K562 (cell line): Measurements from ENCODE around the gene LRRK2. TPM values are rescaled to one million over a fixed set of nuclear protein-coding genes. Genes with fewer than 3 reads are reported as not detected.

Experiments used
- ATAC-seq: fragments of 200-7000 bp; cut with Tn5 transposase; 3 replicates; pipeline ENCODE4 v1.9.1; 2020; ENCODE audit warnings: moderate library complexity
- BruUV-seq: library from RNA; stranded (reverse); fragments of 400-500 nt; replicated peaks from 2 replicates; lab custom pipeline; 2021; lab: Mats Ljungman, UMichigan
- CTCF ChIA-PET: fragments of 300-600 bp; formaldehyde crosslinking; extraction: SDS; loops from one replicate; lab custom pipeline; 2021; ENCODE audit warnings: low intra/inter-chr PET ratio; lab: Yijun Ruan, JAX
- POLR2A ChIA-PET: fragments of 300-600, 350-650 bp; sonication (Branson Sonifier 250); formaldehyde crosslinking; extraction: SDS; loops from one replicate; lab custom pipeline; 2021; ENCODE audit warnings: antibody characterized with exemption, inconsistent platforms; lab: Yijun Ruan, JAX
- DNase-seq, 4 experiments: peaks; one replicate each; pipeline versions ENCODE4 v3.0.0 to v3.0.0-alpha.2; 2011 to 2018; ENCODE audit warnings: low spot score in 3 of 4, mixed read lengths in 3 of 4; ENCODE audit errors: extremely low read depth in 1 of 4
- FAIRE-seq: peaks from 2 replicates; lab custom pipeline; 2011; peaks lifted over from hg19 to GRCh38; lab: Jason Lieb, UNC
- H2AFZ ChIP-seq: 2 replicates; pipeline ENCODE4 v1.6.0; 2011; ENCODE audit warnings: low read depth, low read length, control low read depth, inconsistent platforms
- H3K27ac ChIP-seq: fragments of 200-600 bp; 3 replicates; pipeline ENCODE4 v1.8.0; 2011; ENCODE audit warnings: low read depth, mild to moderate bottlenecking, control low read depth, inconsistent platforms, low read length, moderate library complexity, mixed read lengths; ENCODE audit errors: extremely low read depth
- H3K27me3 ChIP-seq, 2 experiments: fragments of 300-600 bp in 1 of 2; 2 replicates in 1 of 2; 3 replicates in 1 of 2; pipeline versions ENCODE4 v1.6.0 to v1.8.0; 2011; ENCODE audit warnings: inconsistent platforms in 2 of 2, low read length in 2 of 2, mild to moderate bottlenecking in 1 of 2, mixed read lengths in 1 of 2, moderate library complexity in 1 of 2; ENCODE audit not compliant: control insufficient read depth in 2 of 2, insufficient read depth in 2 of 2
- H3K36me3 ChIP-seq: fragments of 300-600 bp; 3 replicates; pipeline ENCODE4 v1.8.0; 2011; ENCODE audit warnings: mild to moderate bottlenecking, low read length, inconsistent platforms; ENCODE audit not compliant: control insufficient read depth, insufficient read depth
- H3K4me1 ChIP-seq, 2 experiments: fragments of 200-600 bp in 1 of 2; replicated peaks in 1 of 2; 2 replicates in 1 of 2; 3 replicates in 1 of 2; pipeline versions ENCODE4 v1.5.1 to v1.8.0; 2011; ENCODE audit warnings: inconsistent platforms in 2 of 2, low read length in 2 of 2, mild to moderate bottlenecking in 1 of 2, mixed read lengths in 1 of 2, moderate library complexity in 1 of 2; ENCODE audit not compliant: control insufficient read depth in 2 of 2, insufficient read depth in 2 of 2
- H3K4me2 ChIP-seq: 2 replicates; pipeline ENCODE4 v1.6.1; 2011; ENCODE audit warnings: low read length, control low read depth, inconsistent platforms, mixed read lengths; ENCODE audit not compliant: insufficient read depth
- H3K4me3 ChIP-seq: fragments of 200-600 bp; sonication (generic), shearing (Covaris generic); 2 replicates; pipeline ENCODE4 v1.5.1; 2016; ENCODE audit warnings: control low read depth, inconsistent platforms
- H3K79me2 ChIP-seq: fragments of 200-600 bp; 3 replicates; pipeline ENCODE4 v1.8.0; 2011; ENCODE audit warnings: low read length, inconsistent platforms; ENCODE audit not compliant: control insufficient read depth, insufficient read depth
- H3K9ac ChIP-seq, 2 experiments: 2 replicates each; pipeline versions ENCODE4 v1.6.0 to v1.6.1; 2011; ENCODE audit warnings: low read depth in 2 of 2, low read length in 2 of 2, control low read depth in 1 of 2, inconsistent platforms in 1 of 2, mild to moderate bottlenecking in 1 of 2, mixed read lengths in 1 of 2; ENCODE audit not compliant: insufficient read depth in 1 of 2
- H3K9me1 ChIP-seq: one replicate; pipeline ENCODE4 v1.6.0; 2011; ENCODE audit warnings: inconsistent platforms, mild to moderate bottlenecking, low read length, moderate library complexity; ENCODE audit not compliant: control insufficient read depth, insufficient read depth
- H3K9me3 ChIP-seq: replicated peaks from 2 replicates; pipeline ENCODE4 v1.5.1; 2011; ENCODE audit warnings: low read depth, low read length, inconsistent platforms; ENCODE audit not compliant: control insufficient read depth, insufficient read depth
- H4K20me1 ChIP-seq: replicated peaks from 2 replicates; pipeline ENCODE4 v1.6.1; 2011; ENCODE audit warnings: low read length, inconsistent platforms, mixed read lengths; ENCODE audit not compliant: control insufficient read depth, insufficient read depth
- CGGBP1 ChIP-seq: fragments of 250-450 bp; sonication (Bioruptor Pico); IDR thresholded peaks from 2 replicates; pipeline ENCODE4 v1.9.0; 2021; ENCODE audit warnings: mild to moderate bottlenecking
- EWSR1 ChIP-seq: fragments of 450-650 bp; IDR thresholded peaks from 2 replicates; pipeline ENCODE4 v1.6.1; 2018; ENCODE audit warnings: borderline replicate concordance, mild to moderate bottlenecking, low read depth, moderate library complexity; ENCODE audit not compliant: partially characterized antibody
- EZH2 ChIP-seq: IDR thresholded peaks from 2 replicates; pipeline ENCODE4 v1.6.1; 2012; ENCODE audit warnings: low read depth, mild to moderate bottlenecking, inconsistent platforms, low read length, borderline replicate concordance
- GABPA ChIP-seq: fragments of 200-800 bp; sonication (Bioruptor generic); conservative IDR thresholded peaks from 2 replicates; pipeline ENCODE4 v1.6.1; 2016; ENCODE audit warnings: low read depth, missing genetic modification characterization, missing compliant biosample characterization
- HOMEZ ChIP-seq: fragments of 250-450 bp; sonication (Bioruptor Pico); IDR thresholded peaks from 2 replicates; pipeline ENCODE4 v1.4.0; 2020; ENCODE audit warnings: mild to moderate bottlenecking, moderate library complexity
- LCOR ChIP-seq: sonication (generic); formaldehyde crosslinking; IDR thresholded peaks from 2 replicates; pipeline ENCODE4 v1.8.0; 2022; ENCODE audit warnings: mild to moderate bottlenecking, missing genetic modification reagents
- NCOA6 ChIP-seq: fragments of 450-650 bp; IDR thresholded peaks from 2 replicates; pipeline ENCODE4 v1.6.1; 2017; ENCODE audit warnings: mild to moderate bottlenecking
- PRPF4 ChIP-seq: fragments of 200-400 bp; formaldehyde crosslinking; IDR thresholded peaks from one replicate; pipeline ENCODE4 v1.6.1; 2017; ENCODE audit warnings: low read length, low read depth, mild to moderate bottlenecking; ENCODE audit not compliant: insufficient read depth, poor library complexity, severe bottlenecking
- SLC30A9 ChIP-seq: fragments of 250-450 bp; sonication (Bioruptor Pico); IDR thresholded peaks from 2 replicates; pipeline ENCODE4 v1.8.0; 2022; ENCODE audit warnings: mild to moderate bottlenecking, moderate library complexity
- XRCC5 ChIP-seq: fragments of 200-400 bp; formaldehyde crosslinking; IDR thresholded peaks from 2 replicates; pipeline ENCODE4 v1.6.1; 2017; ENCODE audit warnings: low read depth, mild to moderate bottlenecking, low read length
- ZNF197 ChIP-seq: fragments of 200-800 bp; sonication (Bioruptor generic); IDR thresholded peaks from 2 replicates; pipeline ENCODE4 v1.6.1; 2016; ENCODE audit warnings: low read depth, missing genetic modification characterization, missing compliant biosample characterization
- ZNF224 ChIP-seq: sonication (generic); formaldehyde crosslinking; IDR thresholded peaks from 2 replicates; pipeline ENCODE4 v1.8.0; 2022; ENCODE audit warnings: mild to moderate bottlenecking, missing genetic modification reagents
- ZNF75A ChIP-seq: fragments of 450-650 bp; formaldehyde crosslinking; IDR thresholded peaks from 2 replicates; pipeline ENCODE4 v1.4.0; 2020; ENCODE audit warnings: mild to moderate bottlenecking
- WGBS: fragments of 100-300 bp; shearing (Covaris generic); methylation state at CpG from one replicate; pipeline ENCODE4 v1.1.6; 2016; ENCODE audit warnings: low coverage, mixed read lengths; ENCODE audit not compliant: insufficient coverage; ENCODE audit errors: missing lambda C conversion rate; 5-methylcytosine and 5-hydroxymethylcytosine counted together
- in situ Hi-C: fragments of 300-500 bp; cut with MboI; formaldehyde crosslinking; loops from 4 replicates; pipeline ENCODE4 v1.15.0; 2018; ENCODE audit warnings: inconsistent platforms, mixed read lengths
- intact Hi-C: fragments of 100-400 bp; cut with micrococcal nuclease; formaldehyde crosslinking; loops from 2 replicates; pipeline ENCODE4 v1.14.2; 2022
- polyA plus RNA-seq, 8 experiments: library from polyadenylated mRNA; depleted of rRNA in 4 of 8; stranded (reverse) in 5 of 8; unstranded in 3 of 8; fragments of >200 nt; fragmentation: Nextera tagmentation in 2 of 8; fragmentation: Illumina TruSeq in 1 of 8; extraction: Ambion mirVana in 2 of 8; extraction: Trizol in 1 of 8; gene quantifications; 2 replicates each; pipeline versions ENCODE4 v1.2.1 to v1.2.3, GENCODE V29; 2011 to 2014; ENCODE audit warnings: inconsistent platforms in 1 of 8, missing spikeins in 1 of 8
- total RNA-seq, 7 experiments: library from RNA; depleted of rRNA in 6 of 7; stranded (reverse); fragments of >200 nt in 6 of 7; fragmentation: Illumina TruSeq in 2 of 7; extraction: Trizol in 2 of 7; gene quantifications; 2 replicates each; pipeline versions ENCODE4 v1.2.1 to v1.2.3, GENCODE V29; 2011 to 2021; ENCODE audit warnings: low replicate concordance in 1 of 7
- TF ChIP-seq, protein P1 (sequence below): fragments of 450-650 bp; formaldehyde crosslinking; IDR thresholded peaks from 2 replicates; pipeline ENCODE4 v1.4.0; 2020; ENCODE audit warnings: mild to moderate bottlenecking, moderate library complexity
- TF ChIP-seq, protein P2 (sequence below): fragments of 250-450 bp; sonication (Bioruptor Pico); IDR thresholded peaks from 2 replicates; pipeline ENCODE4 v1.8.0; 2022; ENCODE audit warnings: moderate library complexity, mild to moderate bottlenecking, inconsistent platforms
- TF ChIP-seq, protein P3 (sequence below): fragments of 150-350 bp; conservative IDR thresholded peaks from 2 replicates; pipeline ENCODE4 v1.6.1; 2014; ENCODE audit warnings: low read length

The LRRK2 gene
- total and polyA plus RNA-seq, 9 of the 15 experiments (the other 6 are each of a cell fraction or from before 2014, with no cell fraction given), result 0.03 to 0.89 (median 0.31) TPM

GRCh38 chr12:40253936-40254335 lies 29.1 kb downstream of the LRRK2 start:
- WGBS, result 0% methylated on average over 1 of the region's 1 CpG
- Histone ChIP-seq H3K79me2 (no peaks in the 10 kb centered on the region), H3K9ac (no peak overlapping the region), H3K9me1 (no peaks in the 10 kb centered on the region), H3K4me1 (no peaks in the 10 kb centered on the region), H3K4me3 (no peak overlapping the region), H3K27ac (no peak overlapping the region), H2AFZ (no peak overlapping the region), H4K20me1 (no peaks in the 10 kb centered on the region), H3K9me3 (no peaks in the 10 kb centered on the region; the same call in 1 of the 2 replicates), H3K36me3 (no peaks in the 10 kb centered on the region), H3K4me2 (no peak overlapping the region), H3K27me3 (no peaks in the 10 kb centered on the region)
- DNase-seq (no peak), ATAC-seq (no peak), FAIRE-seq (no peak)
- intact Hi-C loops, result no loop called here
- in situ Hi-C loops, result no loop called here
- CTCF ChIA-PET, result no interaction called here
- POLR2A ChIA-PET, result no interaction called here
- no TSS peak for BruUV-seq
- no peak for TF ChIP-seq GABPA (tag)
- no peak for TF ChIP-seq PRPF4
- TF ChIP-seq, protein P1, sequence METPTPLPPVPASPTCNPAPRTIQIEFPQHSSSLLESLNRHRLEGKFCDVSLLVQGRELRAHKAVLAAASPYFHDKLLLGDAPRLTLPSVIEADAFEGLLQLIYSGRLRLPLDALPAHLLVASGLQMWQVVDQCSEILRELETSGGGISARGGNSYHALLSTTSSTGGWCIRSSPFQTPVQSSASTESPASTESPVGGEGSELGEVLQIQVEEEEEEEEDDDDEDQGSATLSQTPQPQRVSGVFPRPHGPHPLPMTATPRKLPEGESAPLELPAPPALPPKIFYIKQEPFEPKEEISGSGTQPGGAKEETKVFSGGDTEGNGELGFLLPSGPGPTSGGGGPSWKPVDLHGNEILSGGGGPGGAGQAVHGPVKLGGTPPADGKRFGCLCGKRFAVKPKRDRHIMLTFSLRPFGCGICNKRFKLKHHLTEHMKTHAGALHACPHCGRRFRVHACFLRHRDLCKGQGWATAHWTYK (CRISPR knock-in tag), result no peak
- no peak for TF ChIP-seq ZNF75A
- TF ChIP-seq CGGBP1, result no peak
- TF ChIP-seq EWSR1, result no peak
- no peak for TF ChIP-seq ZNF197 (CRISPR knock-in tag)
- TF ChIP-seq EZH2, result no peak
- no peak for TF ChIP-seq HOMEZ (CRISPR knock-in tag)
- no peak for TF ChIP-seq SLC30A9
- no peak for TF ChIP-seq ZNF224 (CRISPR knock-in tag)
- no peak for TF ChIP-seq LCOR (CRISPR knock-in tag)
- TF ChIP-seq, protein P2, sequence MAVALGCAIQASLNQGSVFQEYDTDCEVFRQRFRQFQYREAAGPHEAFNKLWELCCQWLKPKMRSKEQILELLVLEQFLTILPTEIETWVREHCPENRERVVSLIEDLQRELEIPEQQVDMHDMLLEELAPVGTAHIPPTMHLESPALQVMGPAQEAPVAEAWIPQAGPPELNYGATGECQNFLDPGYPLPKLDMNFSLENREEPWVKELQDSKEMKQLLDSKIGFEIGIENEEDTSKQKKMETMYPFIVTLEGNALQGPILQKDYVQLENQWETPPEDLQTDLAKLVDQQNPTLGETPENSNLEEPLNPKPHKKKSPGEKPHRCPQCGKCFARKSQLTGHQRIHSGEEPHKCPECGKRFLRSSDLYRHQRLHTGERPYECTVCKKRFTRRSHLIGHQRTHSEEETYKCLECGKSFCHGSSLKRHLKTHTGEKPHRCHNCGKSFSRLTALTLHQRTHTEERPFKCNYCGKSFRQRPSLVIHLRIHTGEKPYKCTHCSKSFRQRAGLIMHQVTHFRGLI (CRISPR knock-in tag), result no peak
- no peak for TF ChIP-seq NCOA6
- TF ChIP-seq XRCC5, result no peak
- TF ChIP-seq, protein P3, sequence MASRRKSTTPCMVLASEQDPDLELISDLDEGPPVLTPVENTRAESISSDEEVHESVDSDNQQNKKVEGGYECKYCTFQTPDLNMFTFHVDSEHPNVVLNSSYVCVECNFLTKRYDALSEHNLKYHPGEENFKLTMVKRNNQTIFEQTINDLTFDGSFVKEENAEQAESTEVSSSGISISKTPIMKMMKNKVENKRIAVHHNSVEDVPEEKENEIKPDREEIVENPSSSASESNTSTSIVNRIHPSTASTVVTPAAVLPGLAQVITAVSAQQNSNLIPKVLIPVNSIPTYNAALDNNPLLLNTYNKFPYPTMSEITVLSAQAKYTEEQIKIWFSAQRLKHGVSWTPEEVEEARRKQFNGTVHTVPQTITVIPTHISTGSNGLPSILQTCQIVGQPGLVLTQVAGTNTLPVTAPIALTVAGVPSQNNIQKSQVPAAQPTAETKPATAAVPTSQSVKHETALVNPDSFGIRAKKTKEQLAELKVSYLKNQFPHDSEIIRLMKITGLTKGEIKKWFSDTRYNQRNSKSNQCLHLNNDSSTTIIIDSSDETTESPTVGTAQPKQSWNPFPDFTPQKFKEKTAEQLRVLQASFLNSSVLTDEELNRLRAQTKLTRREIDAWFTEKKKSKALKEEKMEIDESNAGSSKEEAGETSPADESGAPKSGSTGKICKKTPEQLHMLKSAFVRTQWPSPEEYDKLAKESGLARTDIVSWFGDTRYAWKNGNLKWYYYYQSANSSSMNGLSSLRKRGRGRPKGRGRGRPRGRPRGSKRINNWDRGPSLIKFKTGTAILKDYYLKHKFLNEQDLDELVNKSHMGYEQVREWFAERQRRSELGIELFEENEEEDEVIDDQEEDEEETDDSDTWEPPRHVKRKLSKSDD, result no peak
